Measurements from ENCODE around the gene UPK1B.

Gene UPK1B

GRCh38 chr3:119195151-119195476 lies 21.7 kb downstream of the UPK1B start:
- Histone ChIP-seq H3K27me3 (ENCODE audit: insufficient read depth, insufficient read length) (no peaks in the 10 kb centered on the region), H3K4me1 (ENCODE audit: insufficient read depth, insufficient read length) (no peaks in the 10 kb centered on the region), H3K36me3 (ENCODE audit: insufficient read depth, insufficient read length, low read length) (no peaks in the 10 kb centered on the region), H3K4me3 (ENCODE audit: insufficient read length, low read depth) (no peak overlapping the region), H3K9ac (ENCODE audit: insufficient read length, low read depth) (no peak overlapping the region), H3K9me3 (ENCODE audit: insufficient read depth, low read length) (no peaks in the 10 kb centered on the region)
- no peak for DNase-seq (ENCODE audit: low read depth, low spot score)
- TF ChIP-seq ZNF274 (IDR thresholded peaks at IDR 0.05; ENCODE audit: low read depth, low read length) (no peak), YY1 (IDR thresholded peaks at IDR 0.05; ENCODE audit: insufficient read depth, insufficient read length) (no peak), SUZ12 (IDR thresholded peaks at IDR 0.05; ENCODE audit: extremely low read depth, insufficient read depth, insufficient read length) (no peak)

- Histone ChIP-seq H3K4me3 (ENCODE audit: insufficient read length, low read depth) (no peak overlapping the region), H3K27me3 (ENCODE audit: insufficient read depth, insufficient read length) (no peaks in the 10 kb centered on the region), H3K36me3 (ENCODE audit: insufficient read depth, insufficient read length, low read length) (no peaks in the 10 kb centered on the region), H3K9me3 (ENCODE audit: insufficient read depth, low read length) (no peaks in the 10 kb centered on the region), H3K4me1 (ENCODE audit: insufficient read depth, insufficient read length) (no peaks in the 10 kb centered on the region), H3K9ac (ENCODE audit: insufficient read length, low read depth) (no peak overlapping the region)
- TF ChIP-seq ZNF274 (IDR thresholded peaks at IDR 0.05; ENCODE audit: low read depth, low read length) = no peak
- no peak for TF ChIP-seq YY1 (IDR thresholded peaks at IDR 0.05; ENCODE audit: insufficient read depth, insufficient read length)
- no peak for TF ChIP-seq SUZ12 (IDR thresholded peaks at IDR 0.05; ENCODE audit: extremely low read depth, insufficient read depth, insufficient read length)
- no peak for DNase-seq (ENCODE audit: low read depth, low spot score)
These were observed 22.5 kb downstream of the UPK1B start for GRCh38 chr3:119195911-119196310.

GRCh38 chr3:119205209-119205608 lies 31.8 kb downstream of the UPK1B start:
- H3K27me3 ChIP-seq (ENCODE audit: insufficient read depth, insufficient read length) = no peaks in the 10 kb centered on the region
- H3K36me3 ChIP-seq (ENCODE audit: insufficient read depth, insufficient read length, low read length) = peaks cover 6% of the 10 kb centered on the region
- no peaks in the 10 kb centered on the region for H3K4me1 ChIP-seq (ENCODE audit: insufficient read depth, insufficient read length)
- TF ChIP-seq YY1 (IDR thresholded peaks at IDR 0.05; ENCODE audit: insufficient read depth, insufficient read length) (no peak), SUZ12 (IDR thresholded peaks at IDR 0.05; ENCODE audit: extremely low read depth, insufficient read depth, insufficient read length) (no peak), ZNF274 (IDR thresholded peaks at IDR 0.05; ENCODE audit: low read depth, low read length) (no peak)
- H3K4me3 ChIP-seq (ENCODE audit: insufficient read length, low read depth) = no peak overlapping the region
- no peaks in the 10 kb centered on the region for H3K9me3 ChIP-seq (ENCODE audit: insufficient read depth, low read length)
- DNase-seq (ENCODE audit: low read depth, low spot score) = no peak
- no peak overlapping the region for H3K9ac ChIP-seq (ENCODE audit: insufficient read length, low read depth)

- Histone ChIP-seq H3K4me1 (ENCODE audit: insufficient read depth, insufficient read length) (no peaks in the 10 kb centered on the region), H3K4me3 (ENCODE audit: insufficient read length, low read depth) (no peak overlapping the region), H3K9me3 (ENCODE audit: insufficient read depth, low read length) (no peaks in the 10 kb centered on the region), H3K27me3 (ENCODE audit: insufficient read depth, insufficient read length) (no peaks in the 10 kb centered on the region), H3K9ac (ENCODE audit: insufficient read length, low read depth) (no peak overlapping the region), H3K36me3 (ENCODE audit: insufficient read depth, insufficient read length, low read length) (peaks cover 9% of the 10 kb centered on the region)
- no peak for DNase-seq (ENCODE audit: low read depth, low spot score)
- TF ChIP-seq SUZ12 (IDR thresholded peaks at IDR 0.05; ENCODE audit: extremely low read depth, insufficient read depth, insufficient read length) = no peak
- no peak for TF ChIP-seq ZNF274 (IDR thresholded peaks at IDR 0.05; ENCODE audit: low read depth, low read length)
- TF ChIP-seq YY1 (IDR thresholded peaks at IDR 0.05; ENCODE audit: insufficient read depth, insufficient read length) = no peak
These were observed 32.3 kb downstream of the UPK1B start for GRCh38 chr3:119205685-119206084.

DNA sequence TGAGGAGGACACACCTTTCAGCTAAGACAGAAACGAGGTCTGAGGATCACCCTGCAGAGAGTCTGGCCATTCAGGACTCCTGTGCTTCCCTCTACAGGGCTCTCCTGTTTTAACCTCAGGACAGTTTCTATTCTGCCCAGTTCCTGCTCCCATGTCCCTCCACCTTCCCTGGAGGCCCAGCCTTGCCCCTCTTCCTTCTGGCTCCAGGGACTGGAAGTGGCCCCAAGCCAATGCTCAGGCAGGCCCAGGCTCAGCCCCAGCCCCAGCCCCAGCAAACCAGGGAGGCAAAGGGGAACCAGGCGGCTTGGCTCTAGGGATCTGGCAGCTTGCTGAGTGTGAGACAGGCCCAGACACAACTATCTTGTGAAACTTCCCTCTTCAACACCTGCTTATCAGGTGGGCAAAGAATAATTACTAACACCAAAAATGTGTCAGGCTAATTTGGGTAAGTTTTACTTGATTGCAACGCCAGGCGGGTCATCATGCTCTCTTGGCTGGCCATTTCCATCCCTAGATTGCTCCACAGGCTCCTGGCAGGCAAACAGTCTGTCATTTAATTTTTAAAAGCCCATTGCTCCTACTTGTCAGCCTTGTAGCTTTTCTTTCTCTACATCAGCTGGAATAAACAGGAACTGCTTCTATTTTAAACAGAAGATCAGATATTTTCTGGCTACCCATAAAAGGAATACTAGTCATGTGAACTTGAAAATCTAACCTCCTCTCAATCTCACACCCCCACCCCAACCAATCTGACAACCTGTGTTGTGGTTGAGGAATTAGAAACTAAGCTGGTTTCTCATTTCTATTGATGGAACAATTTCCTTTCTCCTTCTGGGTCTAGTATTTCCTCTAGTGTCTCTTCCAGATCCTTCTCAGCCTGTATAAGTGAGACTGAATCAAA lies 33.5 kb downstream of the UPK1B start:
- H3K9ac ChIP-seq (ENCODE audit: insufficient read length, low read depth) = no peak overlapping the region
- DNase-seq (ENCODE audit: low read depth, low spot score) = no peak
- peaks cover 19% of the 10 kb centered on the region for H3K36me3 ChIP-seq (ENCODE audit: insufficient read depth, insufficient read length, low read length)
- H3K9me3 ChIP-seq (ENCODE audit: insufficient read depth, low read length) = no peaks in the 10 kb centered on the region
- H3K4me3 ChIP-seq (ENCODE audit: insufficient read length, low read depth) = no peak overlapping the region
- H3K4me1 ChIP-seq (ENCODE audit: insufficient read depth, insufficient read length) = no peaks in the 10 kb centered on the region
- TF ChIP-seq ZNF274 (IDR thresholded peaks at IDR 0.05; ENCODE audit: low read depth, low read length) (no peak), YY1 (IDR thresholded peaks at IDR 0.05; ENCODE audit: insufficient read depth, insufficient read length) (no peak), SUZ12 (IDR thresholded peaks at IDR 0.05; ENCODE audit: extremely low read depth, insufficient read depth, insufficient read length) (no peak)
- H3K27me3 ChIP-seq (ENCODE audit: insufficient read depth, insufficient read length) = no peaks in the 10 kb centered on the region

DNA sequence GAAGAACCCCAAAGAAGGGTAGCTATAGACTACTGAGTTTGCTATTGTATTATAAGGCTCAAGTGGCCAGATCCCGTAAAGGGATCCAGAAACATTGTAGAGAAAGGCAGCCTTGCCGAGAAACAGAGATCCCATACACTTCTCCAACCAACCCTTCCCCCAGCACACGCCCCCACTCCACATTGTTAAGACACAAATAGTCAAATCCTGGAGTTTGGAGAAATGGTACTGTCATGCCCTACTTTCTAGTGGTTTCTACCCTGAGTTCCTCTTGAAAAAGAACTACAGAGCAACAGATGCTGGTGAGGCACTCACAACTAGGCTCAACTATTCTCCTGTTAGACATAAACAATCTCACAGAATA lies 34.1 kb downstream of the UPK1B start:
- no peak for DNase-seq (ENCODE audit: low read depth, low spot score)
- Histone ChIP-seq H3K4me1 (ENCODE audit: insufficient read depth, insufficient read length) (no peaks in the 10 kb centered on the region), H3K9ac (ENCODE audit: insufficient read length, low read depth) (no peak overlapping the region), H3K9me3 (ENCODE audit: insufficient read depth, low read length) (no peaks in the 10 kb centered on the region), H3K27me3 (ENCODE audit: insufficient read depth, insufficient read length) (no peaks in the 10 kb centered on the region), H3K36me3 (ENCODE audit: insufficient read depth, insufficient read length, low read length) (peaks cover 25% of the 10 kb centered on the region), H3K4me3 (ENCODE audit: insufficient read length, low read depth) (no peak overlapping the region)
- TF ChIP-seq ZNF274 (IDR thresholded peaks at IDR 0.05; ENCODE audit: low read depth, low read length) (no peak), YY1 (IDR thresholded peaks at IDR 0.05; ENCODE audit: insufficient read depth, insufficient read length) (no peak), SUZ12 (IDR thresholded peaks at IDR 0.05; ENCODE audit: extremely low read depth, insufficient read depth, insufficient read length) (no peak)

DNA sequence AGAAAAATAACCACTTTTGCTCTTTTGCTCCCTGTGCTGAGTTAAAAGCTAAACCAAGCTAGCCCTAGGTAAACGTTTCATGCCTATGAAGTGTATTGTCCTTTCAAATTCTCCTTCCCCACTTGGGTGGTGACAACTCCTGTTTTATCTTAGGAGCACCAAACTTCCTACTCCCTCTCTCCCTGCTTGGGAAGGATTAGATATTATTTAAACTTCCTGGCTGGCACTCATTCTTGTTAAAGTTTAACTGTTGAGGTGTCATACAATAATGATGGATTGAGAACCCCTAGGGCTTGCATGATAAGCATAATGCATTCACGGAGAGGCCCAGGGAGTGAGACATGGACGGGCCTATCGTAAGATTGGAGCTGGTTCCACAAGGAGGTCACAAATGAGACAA lies 37.8 kb downstream of the UPK1B start:
- H3K9ac ChIP-seq (ENCODE audit: insufficient read length, low read depth) = no peak overlapping the region
- peaks cover 56% of the 10 kb centered on the region for H3K36me3 ChIP-seq (ENCODE audit: insufficient read depth, insufficient read length, low read length)
- no peaks in the 10 kb centered on the region for H3K9me3 ChIP-seq (ENCODE audit: insufficient read depth, low read length)
- TF ChIP-seq ZNF274 (IDR thresholded peaks at IDR 0.05; ENCODE audit: low read depth, low read length) (no peak), YY1 (IDR thresholded peaks at IDR 0.05; ENCODE audit: insufficient read depth, insufficient read length) (no peak), SUZ12 (IDR thresholded peaks at IDR 0.05; ENCODE audit: extremely low read depth, insufficient read depth, insufficient read length) (no peak)
- no peak for DNase-seq (ENCODE audit: low read depth, low spot score)
- H3K27me3 ChIP-seq (ENCODE audit: insufficient read depth, insufficient read length) = no peaks in the 10 kb centered on the region
- H3K4me3 ChIP-seq (ENCODE audit: insufficient read length, low read depth) = no peak overlapping the region
- H3K4me1 ChIP-seq (ENCODE audit: insufficient read depth, insufficient read length) = no peaks in the 10 kb centered on the region
